Right kidney (tissue), 1 donor: Measurements from ENCODE around the gene RTKN2.
A peak's percentile ranks its signal among the peaks of the same experiment; 100 is the strongest.
"Not testable (repeated sequence)": the region's sequence is repeated elsewhere in the genome, so short reads cannot be mapped to it uniquely, and the experiment has no call there.

ENCODE experiments used
- DNase-seq: peaks from one replicate; pipeline ENCODE4 v3.0.0-alpha.2; 2016

Gene RTKN2

DNA sequence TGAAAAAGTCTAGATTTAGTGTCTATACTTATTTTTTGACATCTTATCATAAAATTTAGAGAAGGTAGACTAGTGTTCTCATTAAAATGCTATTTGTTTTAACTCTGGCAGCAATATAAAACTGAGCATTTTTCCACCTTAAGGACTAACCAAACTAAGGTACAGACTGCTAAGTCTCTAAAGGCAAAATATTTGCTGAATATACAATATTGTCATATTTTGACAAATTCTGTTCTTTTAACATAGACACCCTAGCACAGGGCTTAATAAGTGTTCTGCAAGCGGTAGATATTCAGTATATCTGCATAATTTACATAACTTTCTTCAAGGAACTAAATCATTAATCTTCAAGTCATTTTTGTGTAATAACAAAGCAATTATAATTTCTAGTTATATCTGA lies 8.6 kb downstream of the RTKN2 start:
- no peak for DNase-seq

DNA sequence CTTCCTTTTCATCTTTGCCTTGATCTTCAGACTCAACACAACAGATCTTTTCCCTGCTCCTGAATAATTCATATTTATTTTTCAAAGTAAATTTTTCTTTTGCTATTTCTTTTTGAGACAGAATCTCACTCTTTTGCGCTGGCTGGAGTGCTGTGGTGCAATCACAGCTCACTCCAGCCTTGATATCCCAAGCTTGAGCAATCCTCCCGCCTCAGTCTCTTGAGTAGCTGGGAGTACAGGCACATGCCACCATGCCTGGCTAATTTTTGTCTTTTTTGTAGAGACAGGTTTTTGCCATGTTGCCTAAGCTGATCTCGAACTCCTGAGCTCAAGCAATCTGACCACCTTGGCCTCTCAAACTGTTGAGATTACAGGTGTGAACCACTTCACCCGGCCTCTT lies 9.2 kb downstream of the RTKN2 start:
- no peak for DNase-seq

DNA sequence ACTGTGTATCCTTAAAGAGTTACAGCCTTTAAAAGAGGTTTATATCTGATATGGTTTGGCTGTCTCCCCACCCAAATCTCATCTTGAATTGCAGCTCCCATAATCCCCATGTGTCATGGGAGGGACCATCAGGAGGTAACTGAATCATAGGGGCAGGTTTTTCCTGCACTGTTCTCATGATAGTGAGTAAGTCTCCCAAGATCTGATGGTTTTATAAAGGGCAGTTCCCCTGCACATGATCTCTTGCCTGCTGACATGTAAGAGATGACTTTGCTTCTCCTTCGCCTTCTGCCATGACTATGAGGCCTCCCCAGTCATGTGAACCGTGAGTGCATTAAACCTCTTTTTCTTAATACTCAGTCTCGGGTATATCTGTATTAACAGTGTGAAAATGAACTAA lies 9.7 kb downstream of the RTKN2 start:
- no peak for DNase-seq

DNA sequence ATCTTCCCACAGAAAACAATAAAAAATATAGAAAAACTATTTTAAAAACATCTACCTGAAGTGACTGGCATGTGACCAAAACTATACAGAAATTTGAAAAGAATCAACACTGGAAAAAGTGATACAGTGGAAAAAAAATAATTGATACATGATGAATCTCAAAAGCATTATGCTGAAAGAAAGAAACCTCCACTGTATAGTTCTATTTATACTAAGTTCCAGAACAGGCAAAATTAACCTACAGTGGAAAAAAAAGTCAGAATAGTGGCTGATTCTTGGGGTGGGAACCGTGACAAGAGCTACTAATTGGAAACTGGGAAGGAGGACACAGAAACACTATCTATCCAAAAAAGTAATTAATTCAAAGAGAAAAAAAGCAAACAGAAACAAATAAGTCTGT lies 14.9 kb downstream of the RTKN2 start:
- no peak for DNase-seq

DNA sequence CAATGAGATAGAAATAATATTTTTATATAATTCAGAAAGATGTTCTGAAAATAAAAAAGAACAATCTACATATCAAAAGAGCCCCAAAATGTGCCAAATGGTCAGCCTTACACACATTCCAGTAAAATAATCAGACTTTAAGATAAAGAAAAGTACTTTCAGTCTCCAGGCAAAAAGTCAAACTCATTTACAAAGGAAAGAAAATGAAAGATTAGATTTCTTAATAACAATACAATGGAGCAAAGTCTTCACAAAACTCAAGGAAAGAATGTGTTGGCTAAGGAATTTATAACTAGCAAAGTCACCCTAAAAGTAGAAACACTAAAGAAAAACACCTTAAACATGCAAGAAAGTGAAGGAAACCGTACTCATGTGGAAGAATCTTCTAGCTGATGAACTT lies 16.6 kb downstream of the RTKN2 start:
- no peak for DNase-seq

DNA sequence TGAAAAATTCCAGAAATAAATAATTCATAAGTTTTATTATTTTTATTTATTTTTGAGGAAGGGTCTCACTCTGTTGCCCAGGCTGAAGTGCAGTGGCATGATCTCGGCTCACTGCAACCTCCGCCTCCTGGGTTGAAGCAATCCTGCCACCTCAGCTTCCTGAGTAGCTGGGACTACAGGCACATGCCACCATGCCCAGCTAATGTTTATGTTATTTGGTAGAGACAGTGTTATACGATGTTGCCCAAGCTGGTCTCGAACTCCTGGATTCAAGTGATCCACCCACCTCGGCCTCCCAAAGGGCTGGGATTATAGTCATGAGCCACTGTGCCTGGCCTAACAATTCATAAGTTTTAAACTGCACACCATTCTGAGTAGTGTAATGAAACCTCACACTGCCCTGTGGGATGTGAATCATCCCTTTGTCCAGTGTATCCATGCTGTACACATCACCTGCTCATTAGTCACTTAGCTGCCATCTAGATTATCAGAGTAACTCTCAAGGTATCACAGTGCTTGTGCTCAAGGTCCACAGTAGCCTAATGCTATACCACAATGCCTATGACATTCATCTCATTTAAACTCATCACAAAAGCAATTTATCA lies 17.9 kb downstream of the RTKN2 start:
- DNase-seq = no peak

DNA sequence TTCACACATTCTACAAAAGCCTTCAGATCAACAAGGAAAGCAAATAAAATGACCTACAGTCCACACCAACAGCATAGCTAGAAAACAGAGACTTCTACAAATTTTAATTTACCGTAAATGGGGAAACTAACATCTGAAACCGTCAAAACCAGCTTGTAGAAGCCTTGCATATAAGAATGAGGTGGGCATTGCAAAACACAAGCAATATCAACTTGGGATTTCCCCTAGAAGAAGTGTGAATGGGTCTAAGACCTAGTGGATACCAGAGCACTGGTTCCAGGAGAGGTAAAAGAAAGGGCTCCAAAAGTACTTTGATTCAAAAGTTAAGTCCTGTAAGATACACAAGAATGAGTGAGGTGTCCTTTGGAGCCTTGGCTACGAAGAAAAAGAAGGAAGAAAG lies 18.7 kb downstream of the RTKN2 start:
- DNase-seq = no peak

DNA sequence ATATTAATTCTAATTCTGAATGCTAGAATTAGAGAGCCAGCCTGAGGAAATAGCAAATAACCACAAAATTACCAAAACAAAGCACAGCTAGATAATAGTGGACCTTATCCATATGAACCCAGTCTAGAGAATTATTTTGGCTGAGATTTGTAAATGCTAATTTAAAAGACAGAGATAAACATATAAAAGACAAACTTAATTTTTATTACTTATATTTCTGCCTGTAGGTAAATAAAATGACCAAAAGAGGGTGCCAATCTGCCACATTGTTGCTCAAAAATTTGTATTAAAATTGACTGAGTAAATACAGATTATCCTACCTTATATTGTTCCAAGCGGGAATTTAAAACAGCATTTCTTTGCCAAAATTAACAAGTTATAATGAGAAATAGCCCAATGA lies 20.2 kb downstream of the RTKN2 start:
- no peak for DNase-seq

DNA sequence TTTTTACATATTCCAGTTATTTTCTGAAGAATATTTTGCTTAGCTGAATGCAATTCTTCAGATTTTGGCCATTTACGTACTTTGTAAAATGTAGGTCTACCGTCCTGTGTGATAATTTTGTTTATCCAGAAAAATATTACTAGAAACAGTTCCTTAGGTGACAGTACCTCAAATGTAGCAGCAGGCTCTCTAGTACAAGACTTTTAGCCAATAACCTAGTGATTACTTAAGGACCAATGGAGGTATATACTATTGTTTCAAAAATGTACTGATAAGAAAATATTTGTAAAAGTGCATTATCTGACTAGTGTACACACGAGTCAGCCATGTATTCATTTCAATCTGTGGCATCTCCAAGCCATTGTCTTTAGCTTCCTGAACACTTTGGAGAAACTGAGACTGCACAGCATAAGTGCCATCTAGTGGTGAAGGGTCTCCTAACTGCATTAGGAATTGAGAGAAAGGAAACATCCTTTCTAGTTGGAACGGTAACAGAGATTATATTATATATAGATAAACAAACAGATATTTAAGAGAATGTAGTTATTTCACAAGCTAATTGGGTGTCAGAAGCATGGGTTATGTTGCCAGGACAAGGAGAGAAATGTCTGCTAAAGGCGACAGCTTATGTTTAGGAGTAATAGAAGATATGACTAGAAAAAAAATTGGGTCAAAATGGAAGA lies 23.7 kb downstream of the RTKN2 start:
- DNase-seq = peak; percentile 43

DNA sequence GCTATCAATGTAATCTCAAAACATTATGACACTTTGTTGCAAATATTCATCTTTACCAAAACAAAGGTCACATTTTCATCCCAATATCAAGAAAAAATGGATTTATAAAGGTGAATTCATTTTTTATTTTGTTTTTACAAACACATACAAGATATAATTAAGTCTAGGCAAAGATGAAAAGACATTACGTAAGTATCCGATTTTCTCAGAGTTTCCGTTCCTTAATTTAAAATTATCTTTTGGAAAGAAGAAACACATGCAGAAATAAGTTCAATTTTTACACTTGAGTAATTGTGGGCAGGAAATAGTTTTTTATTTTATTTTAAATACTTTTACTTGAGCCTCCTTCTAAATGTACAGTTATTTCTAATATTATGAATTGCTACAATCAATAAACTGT lies 24.6 kb downstream of the RTKN2 start:
- DNase-seq = no peak

DNA sequence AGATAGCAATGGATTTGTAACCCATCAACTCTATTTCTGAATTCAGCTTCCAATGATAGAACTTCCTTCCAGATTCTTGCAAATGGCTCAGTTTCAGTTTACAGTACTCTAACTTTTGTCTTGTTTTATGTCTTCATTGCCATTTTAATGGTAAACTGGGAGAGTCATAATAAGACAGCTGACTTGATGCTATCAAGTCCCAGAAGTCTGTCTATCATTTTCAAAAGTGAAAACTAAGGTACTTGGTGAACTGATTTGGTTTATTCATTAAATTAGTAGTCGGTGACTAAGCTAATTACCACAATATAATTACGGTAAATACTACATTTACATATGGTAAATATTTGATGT lies 25.0 kb downstream of the RTKN2 start:
- DNase-seq = no peak

DNA sequence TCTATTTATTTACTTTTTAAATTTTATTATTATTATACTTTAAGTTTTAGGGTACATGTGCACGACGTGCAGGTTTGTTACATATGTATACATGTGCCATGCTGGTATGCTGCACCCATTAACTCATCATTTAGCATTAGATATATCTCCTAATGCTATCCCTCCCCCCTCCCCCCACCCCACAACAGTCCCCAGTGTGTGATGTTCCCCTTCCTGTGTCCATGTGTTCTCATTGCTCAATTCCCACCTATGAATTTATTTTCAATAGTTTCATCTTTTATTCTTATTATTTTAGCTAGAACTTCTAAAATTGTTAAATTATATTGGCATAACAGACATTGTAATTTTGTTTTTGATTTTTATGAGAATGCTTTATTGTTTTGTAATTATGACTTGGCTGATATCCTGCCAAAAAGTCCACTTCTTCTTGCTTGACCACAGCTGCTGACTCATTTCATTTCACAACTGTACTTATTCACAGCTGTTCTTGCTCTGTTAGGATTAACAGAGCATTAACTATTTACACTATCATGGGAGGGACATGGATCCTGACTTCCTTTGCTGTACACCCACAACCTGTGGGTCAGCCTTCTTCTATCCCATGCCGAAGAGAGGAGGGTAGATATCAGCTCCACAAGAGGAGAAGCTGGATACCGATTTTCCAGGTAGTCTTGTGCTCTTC lies 25.5 kb downstream of the RTKN2 start:
- peak; percentile 19 for DNase-seq

DNA sequence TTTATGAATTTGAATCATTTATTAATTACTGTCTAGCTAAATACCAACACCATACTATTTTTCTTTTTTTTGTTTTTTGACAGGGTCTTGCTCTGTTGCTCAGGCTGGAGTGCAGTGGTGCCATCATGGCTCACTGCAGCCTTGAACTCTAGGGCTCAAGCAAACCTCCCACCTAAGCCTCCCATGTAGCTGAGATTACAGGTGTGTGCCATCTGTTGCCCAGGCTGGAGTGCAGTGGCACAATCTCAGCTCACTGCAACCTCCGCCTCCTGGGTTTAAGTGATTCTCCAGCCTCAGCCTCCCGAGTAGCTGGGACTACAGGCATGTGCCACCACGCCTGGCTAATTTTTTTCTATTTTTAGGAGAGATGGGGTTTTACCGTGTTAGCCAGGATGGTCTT lies 27.1 kb downstream of the RTKN2 start:
- not testable (repeated sequence) for DNase-seq

DNA sequence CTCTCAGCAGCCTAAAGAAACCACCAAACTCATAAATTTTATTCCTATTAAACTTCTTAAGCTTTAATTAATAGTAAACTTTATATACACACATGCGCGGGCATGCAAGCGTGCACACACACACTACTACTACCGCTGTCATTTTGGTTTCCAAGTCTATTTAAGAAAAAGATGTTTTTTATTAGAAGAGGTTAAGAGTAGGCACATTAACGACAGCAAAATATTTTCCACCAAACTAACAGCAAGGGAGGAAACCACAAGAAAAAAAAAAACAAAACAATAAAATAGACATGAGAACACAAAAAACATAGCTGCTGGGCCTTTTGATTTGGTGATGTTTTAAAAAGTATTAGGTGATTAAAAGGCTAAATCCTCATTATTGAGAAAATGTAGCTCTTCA lies 28.6 kb downstream of the RTKN2 start:
- no peak for DNase-seq

DNA sequence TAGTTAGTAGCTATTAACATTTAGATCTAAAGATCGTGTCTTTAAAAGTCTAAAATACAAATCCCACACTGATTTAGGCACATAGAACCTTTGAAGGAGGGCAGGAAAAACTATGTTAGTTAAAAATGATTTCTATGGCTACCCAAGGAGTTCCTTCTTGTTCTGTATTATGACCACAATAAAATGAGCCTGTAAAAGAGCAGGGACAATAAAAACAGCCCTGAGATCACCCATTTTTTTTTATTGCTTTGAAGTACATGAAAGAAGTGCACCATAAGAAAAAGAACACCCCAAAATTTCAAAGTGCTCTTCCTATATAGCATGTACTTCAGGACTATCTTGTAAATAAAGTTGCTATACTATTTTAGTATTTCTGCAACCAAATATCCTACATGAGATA lies 29.8 kb downstream of the RTKN2 start:
- no peak for DNase-seq

DNA sequence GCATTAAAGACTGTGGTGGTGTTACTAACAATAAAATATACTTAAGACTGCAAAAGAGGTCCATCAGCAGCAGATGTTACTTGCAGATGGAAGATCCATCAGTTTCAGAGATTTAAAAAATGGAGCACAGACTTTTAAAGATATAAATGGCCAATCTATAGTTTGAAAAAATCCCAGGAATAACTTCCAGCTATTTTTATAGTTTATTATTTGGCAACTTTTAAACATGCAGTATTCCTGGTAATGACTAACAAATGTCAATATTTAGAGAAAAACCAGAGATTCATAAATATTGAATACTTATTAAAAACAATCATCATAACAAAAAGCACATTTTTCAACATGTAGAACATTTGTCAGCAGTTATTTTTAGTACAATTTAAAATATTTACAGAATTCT lies 30.7 kb downstream of the RTKN2 start:
- no peak for DNase-seq

DNA sequence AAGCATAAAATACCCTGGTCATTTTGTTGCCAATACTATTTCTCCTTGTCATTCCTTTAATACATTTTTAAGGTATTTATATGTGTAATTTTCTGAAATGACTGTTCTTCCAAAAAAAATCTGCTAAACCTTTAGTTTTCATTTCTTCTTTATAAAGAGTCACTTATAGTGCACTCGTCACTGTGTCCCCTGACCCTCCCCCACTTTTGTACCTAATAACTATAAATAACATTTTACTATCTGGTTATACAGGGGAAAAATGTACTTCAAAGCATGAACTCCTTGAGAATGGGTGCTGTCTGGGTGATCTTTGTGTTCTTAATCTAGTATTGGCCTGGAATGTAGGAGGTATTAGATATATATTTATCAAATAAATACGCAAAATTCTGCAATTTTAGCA lies 31.1 kb downstream of the RTKN2 start:
- DNase-seq = no peak

DNA sequence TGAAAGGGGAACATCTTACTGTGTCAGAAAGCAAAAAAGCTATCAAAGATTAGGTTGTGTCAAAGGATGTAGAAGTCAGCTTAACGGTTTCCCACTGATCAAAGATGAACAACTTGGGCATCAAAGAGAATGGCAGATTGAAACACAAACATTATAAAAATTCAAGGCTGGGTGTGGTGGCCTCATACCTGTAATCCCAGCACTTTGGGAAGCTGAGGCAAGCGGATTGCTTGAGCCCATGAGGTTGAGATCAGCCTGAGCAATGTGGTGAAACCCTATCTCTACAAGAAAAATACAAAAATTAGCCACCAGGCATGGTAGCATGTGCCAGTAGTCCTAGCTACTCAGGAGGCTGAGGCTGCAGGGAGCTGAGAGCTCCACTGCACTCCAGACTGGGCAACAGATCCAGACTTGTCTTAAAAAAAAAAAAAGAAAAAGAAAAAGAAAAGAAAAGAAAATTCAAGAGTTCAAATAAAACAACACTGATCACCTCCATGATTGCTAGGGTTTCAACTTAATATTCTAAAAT lies 34.5 kb downstream of the RTKN2 start:
- no peak for DNase-seq

DNA sequence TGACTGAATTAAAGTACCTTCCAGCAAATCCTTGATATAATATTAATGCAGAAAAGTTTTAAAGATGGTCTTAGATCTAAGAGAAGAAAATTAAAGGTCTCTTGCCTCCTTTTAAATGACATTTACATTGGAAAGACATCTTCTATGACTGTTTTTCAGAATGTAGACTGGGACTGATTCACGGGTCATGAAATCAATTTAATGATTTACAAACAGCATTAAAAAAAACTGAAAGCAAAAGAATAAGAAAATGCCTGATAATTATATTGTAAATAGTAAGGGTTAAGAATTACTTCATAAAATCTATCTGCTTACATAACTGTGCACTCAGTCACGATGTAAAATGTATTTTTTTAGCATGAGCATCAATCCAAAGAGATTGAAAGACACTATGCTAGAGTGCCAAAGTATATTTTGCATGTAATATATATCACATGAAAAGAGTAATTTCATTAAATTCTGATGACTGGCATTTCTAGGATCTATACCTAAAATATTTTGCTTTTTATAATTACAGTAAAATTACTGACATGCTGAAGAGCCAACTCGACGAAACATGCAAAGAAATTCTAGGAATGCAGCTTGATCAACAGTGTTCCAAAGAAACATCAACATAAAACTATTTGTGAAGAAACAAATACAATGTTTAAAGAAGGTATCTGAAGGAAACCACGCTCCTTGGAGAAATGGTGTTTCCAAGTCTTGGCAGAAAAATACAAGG lies 35.1 kb downstream of the RTKN2 start:
- no peak for DNase-seq

DNA sequence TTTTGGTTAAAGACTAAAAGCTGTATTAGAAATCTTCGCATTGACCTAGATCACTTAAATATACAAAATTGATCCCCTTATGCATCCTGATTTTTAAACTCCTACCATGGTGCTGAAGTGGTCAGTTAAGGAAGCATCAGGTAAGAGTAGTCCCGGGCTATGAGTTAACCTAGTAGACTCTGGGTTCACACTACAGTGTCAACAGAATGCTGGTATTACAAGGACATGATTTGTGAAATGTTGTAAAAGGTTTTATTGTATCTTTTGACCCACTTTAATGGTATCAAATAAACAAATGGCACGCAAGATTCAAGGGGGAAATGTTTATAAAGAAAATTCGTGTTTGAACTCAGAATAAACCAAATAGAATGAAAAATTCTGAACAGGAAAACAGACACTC lies 36.8 kb downstream of the RTKN2 start:
- DNase-seq = no peak

DNA sequence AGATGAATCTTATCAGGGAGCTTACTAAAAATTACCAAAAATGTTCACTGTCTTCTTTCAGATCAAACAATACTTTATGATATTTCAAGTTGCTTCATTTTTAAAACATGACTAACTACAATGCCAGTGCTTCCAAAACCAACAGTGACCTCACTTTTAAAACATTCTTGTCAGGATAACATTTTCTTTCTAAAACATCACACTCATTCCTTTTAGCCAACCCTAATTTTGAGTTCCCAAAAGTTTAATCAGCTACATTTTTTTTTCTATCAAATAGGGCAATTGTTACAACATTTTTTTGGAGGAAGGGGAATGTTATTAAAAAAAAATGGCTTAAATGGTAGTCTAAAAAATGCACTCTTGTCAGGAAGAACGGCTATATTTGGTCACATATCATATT lies 37.3 kb downstream of the RTKN2 start:
- DNase-seq = no peak

DNA sequence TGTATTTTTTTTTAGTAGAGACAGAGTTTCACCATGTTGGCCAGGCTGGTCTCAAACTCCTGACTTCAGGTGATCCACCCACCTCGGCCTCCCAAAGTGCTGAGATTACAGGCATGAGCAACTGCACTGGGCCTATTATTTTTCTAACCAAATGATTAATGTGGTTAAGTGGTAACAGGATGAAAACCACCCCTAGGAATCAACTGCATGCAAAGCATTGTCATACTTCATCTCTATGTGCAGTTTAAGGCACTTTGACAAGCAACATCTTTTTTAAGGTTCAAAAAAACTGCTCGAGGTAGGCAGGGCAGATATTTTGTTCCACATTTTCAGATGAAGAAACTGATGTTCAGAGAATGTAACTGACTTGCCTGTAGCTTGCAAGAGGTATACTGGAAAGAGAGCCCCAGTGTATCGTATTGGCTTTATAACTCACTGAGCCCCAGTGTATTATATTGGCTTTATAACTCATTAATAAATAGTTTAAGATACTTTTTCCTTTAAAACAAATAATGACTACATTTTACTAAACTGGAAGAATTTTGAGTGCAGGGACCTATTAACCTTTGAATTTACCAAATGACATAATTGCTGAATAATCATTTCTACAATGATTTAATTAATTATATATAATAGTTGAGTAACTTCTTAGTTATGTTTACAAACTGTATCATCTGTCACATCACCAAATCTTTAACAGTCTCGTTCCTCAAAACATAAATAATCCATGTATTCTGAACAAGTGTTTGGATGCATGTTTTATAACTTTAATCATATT lies 38.1 kb downstream of the RTKN2 start:
- DNase-seq = no peak

DNA sequence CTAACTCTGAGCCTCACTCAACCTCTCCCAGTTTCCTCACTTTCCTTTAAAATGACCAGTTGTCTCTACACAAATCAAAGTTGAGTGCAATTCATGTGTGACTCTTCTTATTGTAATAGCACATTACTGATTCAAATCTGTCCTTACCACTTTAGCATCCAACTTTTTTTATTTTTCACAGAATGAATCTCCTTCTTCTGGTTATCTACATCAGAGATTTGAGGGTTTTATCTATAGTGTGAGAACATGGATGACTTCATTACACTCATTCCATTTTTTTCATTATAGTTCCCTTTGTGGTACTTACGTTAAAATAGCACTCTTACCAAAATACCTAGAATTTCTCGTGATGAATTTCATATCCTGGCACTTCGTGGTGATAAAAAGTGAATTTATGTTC lies 43.3 kb downstream of the RTKN2 start:
- no peak for DNase-seq
